Measurements from ENCODE around the gene MALAT1. TPM values are rescaled to one million over a fixed set of nuclear protein-coding genes. Genes with fewer than 3 reads are reported as not detected.

Gene MALAT1
- total and polyA plus RNA-seq, 8 donors: 251 to 5,615 (median 2,750) TPM

DNA sequence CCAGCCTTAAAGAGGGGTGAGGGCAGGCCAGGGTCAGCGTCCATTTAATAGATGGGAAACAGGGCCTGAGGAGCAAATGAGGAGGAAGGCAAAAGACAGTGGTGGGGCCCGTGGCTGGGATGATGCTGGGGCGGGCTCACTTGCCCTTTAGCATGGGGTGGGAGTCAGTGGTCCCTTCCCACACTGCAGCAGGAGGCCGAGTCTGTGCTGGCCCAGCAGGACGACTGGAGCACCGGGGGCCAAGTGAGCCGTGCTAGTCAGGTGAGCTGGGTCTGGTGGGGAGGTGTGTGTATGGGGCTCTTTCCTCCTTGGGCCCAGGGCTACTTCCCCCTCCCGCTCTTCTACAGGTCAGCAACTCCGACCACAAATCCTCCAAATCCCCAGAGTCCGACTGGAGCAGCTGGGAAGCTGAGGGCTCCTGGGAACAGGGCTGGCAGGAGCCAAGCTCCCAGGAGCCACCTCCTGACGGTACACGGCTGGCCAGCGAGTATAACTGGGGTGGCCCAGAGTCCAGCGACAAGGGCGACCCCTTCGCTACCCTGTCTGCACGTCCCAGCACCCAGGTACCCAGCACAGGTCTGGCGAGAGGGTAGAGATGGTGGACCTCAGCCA lies 38.9 kb downstream of the MALAT1 start:
- Histone ChIP-seq H3K4me3 (no peak overlapping the region), H3K27me3 (no peaks in the 10 kb centered on the region), H3K9me3 (no peaks in the 10 kb centered on the region), H3K36me3 (peaks cover 0 to 13% (median 0%) of the 10 kb centered on the region in 3 donors), H3K27ac (no peak overlapping the region), H3K4me1 (peaks cover 5 to 11% (median 7%) of the 10 kb centered on the region in 3 donors)
- ATAC-seq: no peak
- intact Hi-C loops (cut with DNase I): loop anchor here in 2 of 3 donors (10.0 kb wide), 2 partner anchors 47 to 323 kb away; no protein-coding TSS in a partner anchor
- DNase-seq: peak in 3 of 6 donors; percentile 19 to 76 (median 47)
- FAIRE-seq: no peak
- 87 to 89% methylated on average over 18 of the region's 18 CpGs for WGBS, 2 donors
- TF ChIP-seq, protein P1, sequence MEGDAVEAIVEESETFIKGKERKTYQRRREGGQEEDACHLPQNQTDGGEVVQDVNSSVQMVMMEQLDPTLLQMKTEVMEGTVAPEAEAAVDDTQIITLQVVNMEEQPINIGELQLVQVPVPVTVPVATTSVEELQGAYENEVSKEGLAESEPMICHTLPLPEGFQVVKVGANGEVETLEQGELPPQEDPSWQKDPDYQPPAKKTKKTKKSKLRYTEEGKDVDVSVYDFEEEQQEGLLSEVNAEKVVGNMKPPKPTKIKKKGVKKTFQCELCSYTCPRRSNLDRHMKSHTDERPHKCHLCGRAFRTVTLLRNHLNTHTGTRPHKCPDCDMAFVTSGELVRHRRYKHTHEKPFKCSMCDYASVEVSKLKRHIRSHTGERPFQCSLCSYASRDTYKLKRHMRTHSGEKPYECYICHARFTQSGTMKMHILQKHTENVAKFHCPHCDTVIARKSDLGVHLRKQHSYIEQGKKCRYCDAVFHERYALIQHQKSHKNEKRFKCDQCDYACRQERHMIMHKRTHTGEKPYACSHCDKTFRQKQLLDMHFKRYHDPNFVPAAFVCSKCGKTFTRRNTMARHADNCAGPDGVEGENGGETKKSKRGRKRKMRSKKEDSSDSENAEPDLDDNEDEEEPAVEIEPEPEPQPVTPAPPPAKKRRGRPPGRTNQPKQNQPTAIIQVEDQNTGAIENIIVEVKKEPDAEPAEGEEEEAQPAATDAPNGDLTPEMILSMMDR (IDR thresholded peaks at IDR 0.05): no peak

DNA sequence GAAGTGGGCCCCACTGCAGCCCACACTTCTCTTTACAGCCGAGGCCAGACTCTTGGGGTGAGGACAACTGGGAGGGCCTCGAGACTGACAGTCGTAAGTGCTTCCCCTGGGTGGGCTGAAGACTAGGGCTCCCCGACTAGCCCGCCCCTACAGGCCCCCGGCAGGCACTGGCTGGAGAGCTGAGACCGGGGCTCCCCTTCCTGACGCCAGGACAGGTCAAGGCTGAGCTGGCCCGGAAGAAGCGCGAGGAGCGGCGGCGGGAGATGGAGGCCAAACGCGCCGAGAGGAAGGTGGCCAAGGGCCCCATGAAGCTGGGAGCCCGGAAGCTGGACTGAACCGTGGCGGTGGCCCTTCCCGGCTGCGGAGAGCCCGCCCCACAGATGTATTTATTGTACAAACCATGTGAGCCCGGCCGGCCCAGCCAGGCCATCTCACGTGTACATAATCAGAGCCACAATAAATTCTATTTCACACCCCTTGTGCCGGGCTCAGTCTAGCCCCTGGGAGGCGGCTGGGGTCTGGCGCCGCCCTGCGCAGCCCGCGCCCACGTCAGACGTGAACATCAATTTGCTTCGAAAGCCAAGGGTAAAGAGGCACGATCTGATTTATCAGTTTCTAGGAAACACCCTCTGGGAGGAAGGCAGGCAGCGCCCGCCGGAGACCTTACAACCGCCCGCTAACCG lies 39.5 kb downstream of the MALAT1 start:
- Histone ChIP-seq H3K9me3 (no peaks in the 10 kb centered on the region), H3K4me3 (no peak overlapping the region), H3K27me3 (no peaks in the 10 kb centered on the region), H3K36me3 (peaks cover 0 to 9% (median 0%) of the 10 kb centered on the region in 3 donors), H3K27ac (no peak overlapping the region), H3K4me1 (peaks cover 5 to 11% (median 7%) of the 10 kb centered on the region in 3 donors)
- ATAC-seq: no peak
- intact Hi-C loops (cut with DNase I): loop anchor here in 2 of 3 donors (10.0 kb wide), 2 partner anchors 46 to 324 kb away; no protein-coding TSS in a partner anchor
- 90 to 92% methylated on average over 43 of the region's 43 CpGs for WGBS, 2 donors
- peak in 3 of 6 donors; percentile 27 to 81 (median 53) for DNase-seq
- no peak for FAIRE-seq
- TF ChIP-seq, protein P1 (IDR thresholded peaks at IDR 0.05): no peak

DNA sequence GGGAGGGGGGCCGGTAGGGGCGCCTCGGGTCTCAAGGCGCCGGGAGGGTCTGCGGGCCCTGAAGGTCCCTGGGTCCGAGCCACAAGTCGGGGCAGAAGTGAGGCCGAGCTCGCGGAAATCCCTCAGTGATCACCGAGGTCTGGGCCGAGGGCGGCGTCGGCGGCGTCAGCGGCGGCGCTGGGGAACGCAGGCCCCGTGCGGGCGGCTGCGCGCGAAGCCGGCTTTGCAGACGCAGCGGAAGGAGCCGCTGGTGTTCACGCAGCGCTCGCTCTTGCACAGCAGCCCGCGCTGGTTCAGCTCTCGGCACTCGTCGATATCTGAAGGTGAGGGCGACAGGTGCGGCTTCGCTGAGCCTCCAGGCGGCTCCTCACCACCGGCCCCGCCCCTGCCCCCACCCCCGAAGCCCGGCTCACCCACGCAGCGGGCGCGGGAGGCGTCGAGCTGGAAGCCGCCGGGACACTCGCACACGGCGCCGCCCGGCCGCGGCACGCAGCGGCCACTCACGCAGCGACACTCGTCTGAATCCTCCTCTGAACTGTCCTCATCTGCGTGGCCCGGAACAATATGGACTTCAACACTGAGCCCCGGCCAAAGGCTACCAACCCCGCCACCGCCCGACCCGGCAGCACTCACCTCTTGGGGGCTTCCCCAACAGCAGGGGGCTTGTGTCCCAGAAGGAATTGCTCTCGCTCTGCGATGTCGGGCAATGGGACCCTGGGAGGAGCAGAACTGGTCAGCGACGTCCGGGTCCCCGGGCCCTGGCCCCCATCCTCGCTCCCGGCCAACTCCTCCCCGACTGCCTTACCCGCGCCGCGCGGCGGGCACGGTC lies 40.3 kb downstream of the MALAT1 start:
- 85 to 87% methylated on average over 91 to 92 of the region's 92 CpGs for WGBS, 2 donors
- ATAC-seq: no peak
- FAIRE-seq: no peak
- H3K36me3 ChIP-seq: peaks cover 0 to 9% (median 0%) of the 10 kb centered on the region in 3 donors
- intact Hi-C loops (cut with DNase I): loop anchor here in 2 of 3 donors (10.0 kb wide), 2 partner anchors 46 to 324 kb away; no protein-coding TSS in a partner anchor
- TF ChIP-seq, protein P1 (IDR thresholded peaks at IDR 0.05): no peak
- DNase-seq: peak in 3 of 6 donors; percentile 31 to 67 (median 59)
- peak overlapping the region in 3 of 4 donors; percentile 43 to 66 (median 51) for H3K4me3 ChIP-seq
- H3K4me1 ChIP-seq: peaks cover 5 to 11% (median 7%) of the 10 kb centered on the region in 3 donors
- H3K27ac ChIP-seq: peak overlapping the region; percentile 77 to 87 (median 80)
- H3K27me3 ChIP-seq: no peaks in the 10 kb centered on the region
- H3K9me3 ChIP-seq: no peaks in the 10 kb centered on the region

DNA sequence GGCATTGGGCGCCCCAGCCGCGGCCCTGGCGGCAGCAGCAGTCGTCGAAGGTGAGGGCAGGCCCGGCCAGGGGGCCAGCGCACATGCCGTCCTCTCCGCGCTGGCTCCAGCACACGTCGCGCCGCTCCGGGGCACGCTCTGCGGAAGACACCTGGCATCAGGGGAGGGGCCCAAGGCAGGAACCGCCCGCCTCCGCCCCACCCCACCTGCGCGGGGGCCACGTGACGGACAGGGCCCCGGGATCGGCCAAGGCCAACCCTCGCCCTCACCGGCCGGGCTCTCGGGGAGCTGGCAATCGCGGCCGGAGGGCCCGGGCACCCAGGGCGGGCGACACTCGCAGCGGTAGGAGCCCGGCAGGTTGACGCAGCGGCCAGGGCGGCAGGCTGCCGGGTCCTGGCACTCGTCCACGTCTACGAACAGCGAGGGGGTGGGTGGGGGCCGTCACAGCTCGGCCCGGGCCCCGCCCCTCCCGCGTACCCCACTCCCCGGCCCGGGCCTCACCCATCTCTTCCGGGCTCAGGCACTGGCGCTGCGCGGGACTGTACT lies 41.0 kb downstream of the MALAT1 start:
- H3K36me3 ChIP-seq: peaks cover 0 to 9% (median 0%) of the 10 kb centered on the region in 3 donors

More for the DNA sequence above, 41.0 kb downstream of the MALAT1 start:
- no peaks in the 10 kb centered on the region for H3K27me3 ChIP-seq
- DNase-seq: peak; percentile 83 to 95 (median 87)
- intact Hi-C loops (cut with DNase I): loop anchor here in 2 of 3 donors (10.0 kb wide), 2 partner anchors 45 to 325 kb away; no protein-coding TSS in a partner anchor
- peak overlapping the region; percentile 39 to 66 (median 47) for H3K4me3 ChIP-seq
- TF ChIP-seq, protein P1 (IDR thresholded peaks at IDR 0.05): peak in 2 of 4 donors; percentile 22 to 36
- WGBS, 2 donors: 7 to 8% methylated on average over 49 to 60 of the region's 60 CpGs
- H3K9me3 ChIP-seq: no peaks in the 10 kb centered on the region
- no peak for FAIRE-seq
- H3K27ac ChIP-seq: peak overlapping the region; percentile 77 to 87 (median 80)
- ATAC-seq: peak; percentile 58 to 78 (median 70)
- peaks cover 5 to 11% (median 7%) of the 10 kb centered on the region in 3 donors for H3K4me1 ChIP-seq

Measured in pancreas (tissue), 10 donors.